COLO668 (cell line): Measurements from ENCODE around the gene ZBTB12.
"Not testable (repeated sequence)": the region's sequence is repeated elsewhere in the genome, so short reads cannot be mapped to it uniquely, and the experiment has no call there.

Source experiments
- DNase-seq: peaks from one replicate; lab custom pipeline; 2025; ENCODE audit not compliant: unreplicated experiment; lab: John Stamatoyannopoulos, UW

The ZBTB12 gene

DNA sequence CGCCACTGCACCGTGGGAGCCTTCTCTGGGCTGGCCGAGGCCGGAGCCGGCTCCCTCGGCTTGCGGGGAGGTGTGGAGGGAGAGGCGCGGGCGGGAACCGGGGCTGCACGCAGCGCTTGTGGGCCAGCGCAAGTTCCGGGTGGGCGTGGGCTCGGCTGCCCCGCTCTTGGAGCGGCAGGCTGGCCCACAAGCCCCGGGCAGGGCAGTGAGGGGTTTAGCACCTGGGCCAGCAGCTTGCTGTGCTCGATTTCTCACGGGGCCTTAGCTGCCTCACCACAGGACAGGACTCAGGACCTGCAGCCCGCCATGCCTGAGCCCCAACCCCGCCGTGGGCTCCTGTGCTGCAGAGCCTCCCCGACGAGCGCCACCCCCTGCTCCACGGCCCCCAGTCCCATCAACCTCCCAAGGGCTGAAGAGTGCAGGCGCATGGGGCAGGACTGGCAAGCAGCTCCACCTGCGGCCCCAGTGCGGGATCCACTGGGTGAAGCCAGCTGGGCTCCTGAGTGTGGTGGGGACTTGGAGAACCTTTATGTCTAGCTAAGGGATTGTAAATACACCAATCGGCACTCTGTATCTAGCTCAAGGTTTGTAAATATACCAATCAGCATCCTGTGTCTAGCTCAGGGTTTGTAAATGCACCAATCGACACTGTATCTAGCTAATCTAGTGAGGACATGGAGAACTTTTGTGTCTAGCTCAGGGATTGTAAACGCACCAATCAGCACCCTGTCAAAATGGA is 49.7 kb downstream of the ZBTB12 start:
- DNase-seq: not testable (repeated sequence)

DNA sequence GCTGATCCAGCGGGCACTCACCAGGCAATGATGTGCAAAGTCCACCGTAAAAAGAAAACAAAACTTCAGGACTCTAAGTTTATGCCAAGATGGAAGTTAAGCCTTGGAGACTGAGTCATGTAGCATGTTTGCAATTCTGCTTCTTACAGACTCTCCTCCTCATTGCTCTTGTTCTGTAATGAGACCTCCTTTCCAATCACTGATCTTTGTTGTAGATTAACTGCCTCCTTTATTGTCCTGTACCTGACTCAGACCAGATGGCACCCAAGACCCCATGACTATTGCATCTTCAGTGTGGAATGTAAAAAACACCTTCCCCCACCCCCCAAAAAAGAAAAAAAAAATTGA is 50.4 kb downstream of the ZBTB12 start:
- no peak for DNase-seq

DNA sequence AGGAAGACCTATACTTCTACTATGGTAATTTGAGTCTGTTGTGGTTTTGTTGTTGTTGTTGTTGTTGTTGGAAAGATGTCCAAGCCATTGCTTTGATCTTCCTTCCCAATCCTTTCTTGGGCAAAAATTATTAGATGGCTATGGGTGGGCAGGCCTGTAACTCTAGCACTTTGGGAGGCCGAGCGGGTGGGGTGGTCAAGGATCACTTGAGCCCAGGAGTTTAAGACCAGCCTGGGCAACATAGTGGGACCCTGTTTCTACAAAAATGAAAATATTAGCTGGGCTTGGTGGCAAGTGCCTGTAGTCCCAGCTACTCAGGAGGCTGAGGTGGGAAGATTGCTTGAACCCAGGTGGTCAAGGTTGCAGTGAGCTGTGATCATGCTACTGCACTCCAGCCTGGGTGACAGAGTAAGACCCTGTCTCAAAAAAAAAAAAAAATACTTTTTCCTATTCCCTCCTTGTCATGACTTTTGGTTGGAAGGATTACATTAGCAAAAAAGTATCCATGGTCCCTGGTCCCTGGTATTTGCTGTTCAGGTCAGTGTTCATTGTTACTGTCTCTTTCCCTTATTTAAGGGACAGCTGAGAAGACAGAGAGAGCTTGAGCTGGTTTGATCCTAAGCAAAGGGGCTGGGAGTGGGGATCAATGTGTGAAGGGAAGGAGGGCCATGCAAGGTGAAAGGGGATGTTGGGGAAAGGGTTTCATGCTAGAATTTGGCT is 51.0 kb downstream of the ZBTB12 start:
- DNase-seq: no peak
